BE2C (cell line): ENCODE measurements around the gene MORC4.

Source experiments
- DNase-seq: peaks from one replicate; pipeline ENCODE4 v3.0.0-alpha.2; 2020
- H3K27me3 ChIP-seq: fragments of 250-450 bp; sonication (Bioruptor Pico); 2 replicates; pipeline ENCODE4 v1.5.1; 2020; ENCODE audit warnings: mild to moderate bottlenecking
- H3K36me3 ChIP-seq: fragments of 250-450 bp; sonication (Bioruptor Pico); 2 replicates; pipeline ENCODE4 v1.5.1; 2020; ENCODE audit warnings: mild to moderate bottlenecking
- H3K4me1 ChIP-seq: fragments of 250-450 bp; sonication (Bioruptor Pico); 2 replicates; pipeline ENCODE4 v1.5.1; 2020
- H3K4me3 ChIP-seq: 2 replicates; pipeline ENCODE4 v1.5.1; 2011; ENCODE audit warnings: low read depth, low read length
- H3K9me3 ChIP-seq: fragments of 250-450 bp; sonication (Bioruptor Pico); 2 replicates; pipeline ENCODE4 v1.5.1; 2020
- TF ChIP-seq, protein P1 (sequence below): IDR thresholded peaks from 2 replicates; pipeline ENCODE4 v1.5.1; 2012; ENCODE audit warnings: mild to moderate bottlenecking, low read depth, low read length

Gene MORC4

DNA sequence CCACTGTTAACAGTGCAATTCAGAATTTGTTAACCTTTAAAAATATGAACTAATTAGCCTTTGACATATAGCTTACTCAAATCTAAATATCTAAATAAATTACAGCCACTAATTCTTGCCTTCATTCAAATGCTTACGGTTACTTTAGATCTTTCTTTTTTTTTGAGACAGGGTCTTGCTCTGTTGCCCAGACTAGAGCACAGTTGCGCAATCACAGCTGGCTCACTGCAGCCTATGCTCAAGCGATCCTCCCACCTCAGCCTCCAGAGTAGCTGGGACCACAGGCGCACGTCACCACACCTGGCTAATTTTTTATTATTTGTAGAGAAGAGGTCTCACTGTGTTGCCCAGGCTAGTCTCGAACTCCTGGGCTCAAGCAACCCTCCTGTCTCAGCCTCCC, 48.8 kb downstream of the MORC4 start:
- TF ChIP-seq, protein P1, sequence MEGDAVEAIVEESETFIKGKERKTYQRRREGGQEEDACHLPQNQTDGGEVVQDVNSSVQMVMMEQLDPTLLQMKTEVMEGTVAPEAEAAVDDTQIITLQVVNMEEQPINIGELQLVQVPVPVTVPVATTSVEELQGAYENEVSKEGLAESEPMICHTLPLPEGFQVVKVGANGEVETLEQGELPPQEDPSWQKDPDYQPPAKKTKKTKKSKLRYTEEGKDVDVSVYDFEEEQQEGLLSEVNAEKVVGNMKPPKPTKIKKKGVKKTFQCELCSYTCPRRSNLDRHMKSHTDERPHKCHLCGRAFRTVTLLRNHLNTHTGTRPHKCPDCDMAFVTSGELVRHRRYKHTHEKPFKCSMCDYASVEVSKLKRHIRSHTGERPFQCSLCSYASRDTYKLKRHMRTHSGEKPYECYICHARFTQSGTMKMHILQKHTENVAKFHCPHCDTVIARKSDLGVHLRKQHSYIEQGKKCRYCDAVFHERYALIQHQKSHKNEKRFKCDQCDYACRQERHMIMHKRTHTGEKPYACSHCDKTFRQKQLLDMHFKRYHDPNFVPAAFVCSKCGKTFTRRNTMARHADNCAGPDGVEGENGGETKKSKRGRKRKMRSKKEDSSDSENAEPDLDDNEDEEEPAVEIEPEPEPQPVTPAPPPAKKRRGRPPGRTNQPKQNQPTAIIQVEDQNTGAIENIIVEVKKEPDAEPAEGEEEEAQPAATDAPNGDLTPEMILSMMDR = no peak
- DNase-seq = no peak
- H3K4me3 ChIP-seq = no peak overlapping the region
- H3K36me3 ChIP-seq = no peaks in the 10 kb centered on the region
- no peaks in the 10 kb centered on the region for H3K9me3 ChIP-seq
- 0 out of 2 replicates have a peak, but pooled peaks cover 4% of the 10 kb centered on the region for H3K4me1 ChIP-seq
- H3K27me3 ChIP-seq = no peaks in the 10 kb centered on the region

DNA sequence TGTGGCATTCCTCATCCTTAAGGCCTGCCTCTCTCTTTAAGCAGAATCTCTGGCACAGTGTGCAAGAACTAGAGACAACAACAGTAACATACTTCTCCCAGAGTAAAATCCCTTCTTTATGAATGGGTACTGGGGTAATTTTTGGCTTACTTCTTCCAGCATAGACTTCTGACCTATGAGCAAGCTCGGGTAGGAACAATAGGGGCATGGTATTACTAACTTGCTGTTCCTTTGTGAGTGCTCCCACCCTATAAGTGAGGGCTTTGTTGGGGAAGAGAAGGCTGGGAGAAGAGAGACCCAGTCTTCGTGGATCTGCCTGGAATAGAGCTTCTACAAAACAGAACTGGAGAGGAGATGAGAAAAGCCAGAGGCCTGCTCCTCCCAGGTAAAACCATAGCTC, 49.6 kb downstream of the MORC4 start:
- Histone ChIP-seq H3K4me3 (no peak overlapping the region), H3K36me3 (no peaks in the 10 kb centered on the region), H3K4me1 (0 out of 2 replicates have a peak, but pooled peaks cover 4% of the 10 kb centered on the region), H3K9me3 (no peaks in the 10 kb centered on the region), H3K27me3 (no peaks in the 10 kb centered on the region)
- no peak for DNase-seq
- TF ChIP-seq, protein P1 = no peak

DNA sequence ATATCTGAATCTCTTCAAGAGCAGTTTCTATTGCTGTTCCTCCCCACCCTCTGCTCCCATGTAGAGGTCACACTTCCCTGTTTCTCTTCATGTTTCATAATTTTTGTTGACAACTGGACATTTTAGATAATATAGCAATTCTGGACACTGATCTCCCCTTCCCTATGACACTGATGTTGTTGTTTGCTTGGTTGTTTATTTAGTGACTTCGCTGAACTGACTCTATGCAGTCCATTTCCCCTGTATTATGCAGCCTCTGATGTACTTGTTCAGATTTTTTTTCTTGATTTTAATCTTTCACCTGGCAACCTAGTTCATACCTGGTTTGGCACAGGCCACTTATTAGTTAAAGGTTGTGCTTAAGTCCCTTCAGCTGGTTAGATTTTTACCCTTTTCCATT, 50.6 kb downstream of the MORC4 start:
- no peak for DNase-seq
- Histone ChIP-seq H3K27me3 (no peaks in the 10 kb centered on the region), H3K36me3 (no peaks in the 10 kb centered on the region), H3K4me3 (no peak overlapping the region), H3K9me3 (no peaks in the 10 kb centered on the region), H3K4me1 (no peaks in the 10 kb centered on the region)
- TF ChIP-seq, protein P1 = no peak

DNA sequence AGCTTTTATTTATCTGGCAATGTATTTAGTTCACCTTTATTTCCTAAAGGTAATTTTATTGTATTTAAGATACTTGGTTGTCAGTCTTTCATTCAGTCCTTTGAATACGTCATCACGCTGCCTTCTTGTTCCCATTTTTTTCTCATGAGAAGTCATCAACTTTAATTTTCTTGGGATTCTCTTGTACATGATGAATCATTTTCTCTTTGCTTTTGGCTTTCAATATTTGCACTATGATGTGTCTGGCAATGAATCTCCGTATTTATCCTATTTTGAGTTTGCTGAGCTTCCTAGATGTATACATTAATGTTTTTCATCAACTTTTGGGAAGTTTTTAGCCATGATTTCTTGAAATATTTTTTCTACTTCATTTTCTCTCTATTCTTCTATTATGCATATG, 51.4 kb downstream of the MORC4 start:
- no peak overlapping the region for H3K4me3 ChIP-seq
- H3K36me3 ChIP-seq = no peaks in the 10 kb centered on the region
- no peaks in the 10 kb centered on the region for H3K27me3 ChIP-seq
- no peaks in the 10 kb centered on the region for H3K9me3 ChIP-seq
- no peak for DNase-seq
- TF ChIP-seq, protein P1 = no peak
- H3K4me1 ChIP-seq = no peaks in the 10 kb centered on the region

DNA sequence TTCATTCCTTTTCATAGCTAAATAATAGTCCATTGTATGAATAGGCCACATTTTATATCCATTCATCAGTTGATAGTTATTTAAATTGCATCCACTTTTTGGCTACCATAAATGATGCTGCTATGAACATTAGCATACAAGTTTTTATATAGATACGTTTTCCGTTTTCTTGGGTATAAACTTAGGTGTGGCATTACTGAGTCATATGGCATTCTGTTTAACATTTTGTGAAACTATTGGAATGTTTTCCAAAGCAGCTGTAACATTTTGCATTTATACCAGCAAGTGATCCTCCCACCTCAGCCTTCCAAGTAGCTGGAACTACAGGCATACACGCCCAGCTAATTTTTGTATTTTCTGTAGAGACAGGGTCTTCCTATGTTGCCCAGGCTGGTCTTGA, 53.5 kb downstream of the MORC4 start:
- TF ChIP-seq, protein P1 = no peak
- Histone ChIP-seq H3K27me3 (no peaks in the 10 kb centered on the region), H3K9me3 (no peaks in the 10 kb centered on the region), H3K4me3 (no peak overlapping the region), H3K36me3 (no peaks in the 10 kb centered on the region), H3K4me1 (no peaks in the 10 kb centered on the region)
- DNase-seq = no peak

DNA sequence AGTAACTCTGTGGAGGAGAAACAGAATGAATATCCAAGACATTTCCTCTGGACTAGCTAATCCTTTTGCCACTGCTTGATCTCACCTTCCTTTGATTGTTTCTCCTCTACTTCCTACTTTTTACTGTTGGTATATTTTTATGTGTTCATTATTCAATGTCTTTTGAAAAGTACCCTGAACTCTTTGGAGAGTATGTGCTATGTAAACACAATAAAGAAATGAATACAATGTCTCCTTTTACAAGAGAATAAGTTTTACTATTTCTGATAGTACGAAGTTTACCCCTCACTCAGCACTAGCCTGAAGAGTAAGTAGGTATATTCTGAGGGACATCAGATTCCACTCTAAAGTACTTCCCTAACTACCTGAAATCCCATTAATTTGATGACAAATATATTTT, 59.9 kb downstream of the MORC4 start:
- Histone ChIP-seq H3K36me3 (no peaks in the 10 kb centered on the region), H3K4me3 (no peak overlapping the region), H3K9me3 (no peaks in the 10 kb centered on the region), H3K4me1 (no peaks in the 10 kb centered on the region), H3K27me3 (no peaks in the 10 kb centered on the region)
- no peak for DNase-seq
- TF ChIP-seq, protein P1 = no peak
